ENCODE data around the gene RPS6KB2.

GRCh38 chr11:67419325-67420049, 8.8 kb upstream of the RPS6KB2 start:
- TF ChIP-seq CTCF (IDR thresholded peaks at IDR 0.05; ENCODE audit: low read length) (no peak), EZH2 (optimal IDR thresholded peaks at IDR 0.05; ENCODE audit: low read depth, low read length) (no peak)
